HCT116 (cell line): ENCODE results near the gene SYT9.

Source experiments
- CEBPB ChIP-seq: IDR thresholded peaks from 2 replicates; pipeline ENCODE4 v1.6.1; 2012; ENCODE audit warnings: low read depth
- EZH2 ChIP-seq: fragments of 200-600 bp; sonication (generic); IDR thresholded peaks from 2 replicates; pipeline ENCODE4 v1.6.1; 2017; ENCODE audit warnings: antibody characterized with exemption, mixed run types
- JUND ChIP-seq: IDR thresholded peaks from 2 replicates; pipeline ENCODE4 v1.6.1; 2012
- POLR2A ChIP-seq: IDR thresholded peaks from 2 replicates; pipeline ENCODE4 v1.7.0; 2011; ENCODE audit warnings: borderline replicate concordance; ENCODE audit not compliant: insufficient read depth, insufficient read length; ENCODE audit errors: extremely low read depth
- POLR2AphosphoS5 ChIP-seq: IDR thresholded peaks from 2 replicates; pipeline ENCODE4 v1.6.1; 2011; ENCODE audit warnings: mild to moderate bottlenecking, low read depth, low read length, moderate library complexity
- SP1 ChIP-seq: IDR thresholded peaks from 2 replicates; pipeline ENCODE4 v1.6.1; 2012; ENCODE audit warnings: low read depth
- SRF ChIP-seq: IDR thresholded peaks from 2 replicates; pipeline ENCODE4 v1.6.1; 2012; ENCODE audit warnings: low read depth
- TCF7L2 ChIP-seq: IDR thresholded peaks from 2 replicates; pipeline ENCODE4 v1.7.0; 2011; ENCODE audit warnings: borderline replicate concordance, inconsistent platforms; ENCODE audit not compliant: insufficient read depth, insufficient read length; ENCODE audit errors: extremely low read depth
- TF ChIP-seq, protein P1 (sequence below), 3 experiments: fragments of 200-600 bp in 1 of 3; sonication (generic) in 1 of 3; IDR thresholded peaks in 2 of 3; conservative IDR thresholded peaks in 1 of 3; 2 replicates each; pipeline ENCODE4 v1.5.1; 2012 to 2017; ENCODE audit warnings: low read depth in 2 of 3, low read length in 2 of 3, antibody characterized with exemption in 1 of 3, borderline replicate concordance in 1 of 3, control low read depth in 1 of 3, mild to moderate bottlenecking in 1 of 3, mixed read lengths in 1 of 3, mixed run types in 1 of 3, moderate library complexity in 1 of 3; ENCODE audit not compliant: insufficient read depth in 1 of 3
- TF ChIP-seq, protein P2 (sequence below): IDR thresholded peaks from 2 replicates; pipeline ENCODE4 v1.6.1; 2011; ENCODE audit warnings: mild to moderate bottlenecking, low read length, moderate library complexity; ENCODE audit not compliant: insufficient replicate concordance; ENCODE audit errors: extremely low read depth
- TF ChIP-seq, protein P3 (sequence below): IDR thresholded peaks from 2 replicates; pipeline ENCODE4 v1.6.1; 2012
- TF ChIP-seq, protein P4 (sequence below): IDR thresholded peaks from 2 replicates; pipeline ENCODE4 v1.6.1; 2012; ENCODE audit warnings: low read depth
- TF ChIP-seq, protein P5 (sequence below): IDR thresholded peaks from 2 replicates; pipeline ENCODE4 v1.6.1; 2012

DNA sequence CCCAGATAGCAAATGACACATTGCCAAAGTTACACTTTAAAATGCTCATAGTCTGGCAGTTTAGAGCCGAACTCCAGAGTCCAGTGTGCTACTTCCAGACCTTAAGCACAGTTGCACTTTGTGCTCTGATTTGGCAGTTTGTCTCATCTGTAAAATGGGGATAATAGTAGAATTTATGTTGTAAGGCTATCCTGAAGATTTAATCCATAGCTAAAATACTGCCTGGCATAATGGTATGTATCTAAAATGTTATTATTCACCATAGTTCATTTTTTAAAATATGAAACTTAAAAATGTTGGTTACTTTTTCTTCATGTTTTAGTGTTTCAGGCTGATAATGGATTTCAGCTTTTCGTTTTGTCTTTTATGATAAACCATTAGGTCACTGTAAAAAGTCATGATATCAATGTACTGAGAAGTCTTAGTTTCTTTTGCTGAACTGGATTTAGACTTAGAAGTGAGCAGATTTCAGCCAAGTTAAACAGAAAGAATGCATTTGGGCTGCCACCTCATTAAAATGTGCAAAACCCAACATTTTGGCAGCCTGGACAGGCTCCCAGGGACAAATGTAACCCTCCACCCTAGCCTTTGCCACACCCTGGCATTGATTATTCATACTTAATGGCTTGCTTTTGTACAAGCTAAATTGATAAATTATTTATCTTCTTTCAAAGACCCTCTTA, 234.5 kb downstream of the SYT9 start:
- TF ChIP-seq, protein P1, sequence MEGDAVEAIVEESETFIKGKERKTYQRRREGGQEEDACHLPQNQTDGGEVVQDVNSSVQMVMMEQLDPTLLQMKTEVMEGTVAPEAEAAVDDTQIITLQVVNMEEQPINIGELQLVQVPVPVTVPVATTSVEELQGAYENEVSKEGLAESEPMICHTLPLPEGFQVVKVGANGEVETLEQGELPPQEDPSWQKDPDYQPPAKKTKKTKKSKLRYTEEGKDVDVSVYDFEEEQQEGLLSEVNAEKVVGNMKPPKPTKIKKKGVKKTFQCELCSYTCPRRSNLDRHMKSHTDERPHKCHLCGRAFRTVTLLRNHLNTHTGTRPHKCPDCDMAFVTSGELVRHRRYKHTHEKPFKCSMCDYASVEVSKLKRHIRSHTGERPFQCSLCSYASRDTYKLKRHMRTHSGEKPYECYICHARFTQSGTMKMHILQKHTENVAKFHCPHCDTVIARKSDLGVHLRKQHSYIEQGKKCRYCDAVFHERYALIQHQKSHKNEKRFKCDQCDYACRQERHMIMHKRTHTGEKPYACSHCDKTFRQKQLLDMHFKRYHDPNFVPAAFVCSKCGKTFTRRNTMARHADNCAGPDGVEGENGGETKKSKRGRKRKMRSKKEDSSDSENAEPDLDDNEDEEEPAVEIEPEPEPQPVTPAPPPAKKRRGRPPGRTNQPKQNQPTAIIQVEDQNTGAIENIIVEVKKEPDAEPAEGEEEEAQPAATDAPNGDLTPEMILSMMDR (IDR thresholded peaks at IDR 0.05 in 2 of 3, conservative IDR thresholded peaks at IDR 0.05 in 1 of 3; ENCODE audit: borderline replicate concordance in 1 of 3, insufficient read depth in 1 of 3, low read depth in 2 of 3, low read length in 2 of 3), result no peak
- TF ChIP-seq JUND (no peak), POLR2AphosphoS5 (no peak), POLR2A (no peak), TCF7L2 (no peak), SRF (no peak), CEBPB (no peak), SP1 (no peak), EZH2 (no peak)
- TF ChIP-seq, protein P2, sequence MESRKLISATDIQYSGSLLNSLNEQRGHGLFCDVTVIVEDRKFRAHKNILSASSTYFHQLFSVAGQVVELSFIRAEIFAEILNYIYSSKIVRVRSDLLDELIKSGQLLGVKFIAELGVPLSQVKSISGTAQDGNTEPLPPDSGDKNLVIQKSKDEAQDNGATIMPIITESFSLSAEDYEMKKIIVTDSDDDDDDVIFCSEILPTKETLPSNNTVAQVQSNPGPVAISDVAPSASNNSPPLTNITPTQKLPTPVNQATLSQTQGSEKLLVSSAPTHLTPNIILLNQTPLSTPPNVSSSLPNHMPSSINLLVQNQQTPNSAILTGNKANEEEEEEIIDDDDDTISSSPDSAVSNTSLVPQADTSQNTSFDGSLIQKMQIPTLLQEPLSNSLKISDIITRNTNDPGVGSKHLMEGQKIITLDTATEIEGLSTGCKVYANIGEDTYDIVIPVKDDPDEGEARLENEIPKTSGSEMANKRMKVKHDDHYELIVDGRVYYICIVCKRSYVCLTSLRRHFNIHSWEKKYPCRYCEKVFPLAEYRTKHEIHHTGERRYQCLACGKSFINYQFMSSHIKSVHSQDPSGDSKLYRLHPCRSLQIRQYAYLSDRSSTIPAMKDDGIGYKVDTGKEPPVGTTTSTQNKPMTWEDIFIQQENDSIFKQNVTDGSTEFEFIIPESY, result no peak
- TF ChIP-seq, protein P3, sequence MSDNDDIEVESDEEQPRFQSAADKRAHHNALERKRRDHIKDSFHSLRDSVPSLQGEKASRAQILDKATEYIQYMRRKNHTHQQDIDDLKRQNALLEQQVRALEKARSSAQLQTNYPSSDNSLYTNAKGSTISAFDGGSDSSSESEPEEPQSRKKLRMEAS, result no peak
- TF ChIP-seq, protein P4, sequence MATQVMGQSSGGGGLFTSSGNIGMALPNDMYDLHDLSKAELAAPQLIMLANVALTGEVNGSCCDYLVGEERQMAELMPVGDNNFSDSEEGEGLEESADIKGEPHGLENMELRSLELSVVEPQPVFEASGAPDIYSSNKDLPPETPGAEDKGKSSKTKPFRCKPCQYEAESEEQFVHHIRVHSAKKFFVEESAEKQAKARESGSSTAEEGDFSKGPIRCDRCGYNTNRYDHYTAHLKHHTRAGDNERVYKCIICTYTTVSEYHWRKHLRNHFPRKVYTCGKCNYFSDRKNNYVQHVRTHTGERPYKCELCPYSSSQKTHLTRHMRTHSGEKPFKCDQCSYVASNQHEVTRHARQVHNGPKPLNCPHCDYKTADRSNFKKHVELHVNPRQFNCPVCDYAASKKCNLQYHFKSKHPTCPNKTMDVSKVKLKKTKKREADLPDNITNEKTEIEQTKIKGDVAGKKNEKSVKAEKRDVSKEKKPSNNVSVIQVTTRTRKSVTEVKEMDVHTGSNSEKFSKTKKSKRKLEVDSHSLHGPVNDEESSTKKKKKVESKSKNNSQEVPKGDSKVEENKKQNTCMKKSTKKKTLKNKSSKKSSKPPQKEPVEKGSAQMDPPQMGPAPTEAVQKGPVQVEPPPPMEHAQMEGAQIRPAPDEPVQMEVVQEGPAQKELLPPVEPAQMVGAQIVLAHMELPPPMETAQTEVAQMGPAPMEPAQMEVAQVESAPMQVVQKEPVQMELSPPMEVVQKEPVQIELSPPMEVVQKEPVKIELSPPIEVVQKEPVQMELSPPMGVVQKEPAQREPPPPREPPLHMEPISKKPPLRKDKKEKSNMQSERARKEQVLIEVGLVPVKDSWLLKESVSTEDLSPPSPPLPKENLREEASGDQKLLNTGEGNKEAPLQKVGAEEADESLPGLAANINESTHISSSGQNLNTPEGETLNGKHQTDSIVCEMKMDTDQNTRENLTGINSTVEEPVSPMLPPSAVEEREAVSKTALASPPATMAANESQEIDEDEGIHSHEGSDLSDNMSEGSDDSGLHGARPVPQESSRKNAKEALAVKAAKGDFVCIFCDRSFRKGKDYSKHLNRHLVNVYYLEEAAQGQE, result no peak
- TF ChIP-seq, protein P5, sequence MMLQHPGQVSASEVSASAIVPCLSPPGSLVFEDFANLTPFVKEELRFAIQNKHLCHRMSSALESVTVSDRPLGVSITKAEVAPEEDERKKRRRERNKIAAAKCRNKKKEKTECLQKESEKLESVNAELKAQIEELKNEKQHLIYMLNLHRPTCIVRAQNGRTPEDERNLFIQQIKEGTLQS, result no peak
